ENCODE measurements around the gene FAM98B. TPM values are rescaled to one million over a fixed set of nuclear protein-coding genes. Genes with fewer than 3 reads are reported as not detected.

The FAM98B gene
- total RNA-seq, 4 donors from 2014 or later: 4.8 to 14.4 (median 9.7) TPM

GRCh38 chr15:38531509-38531908, 77.6 kb downstream of the FAM98B start:
- WGBS, 2 donors: 31 to 43% methylated on average over 4 of the region's 4 CpGs
- intact Hi-C loops (cut with DNase I; ENCODE audit: low total_unique reads): no loop called here
- no peak overlapping the region for H3K4me3 ChIP-seq (ENCODE audit: low read depth, poor library complexity, severe bottlenecking)
- no peak for TF ChIP-seq POLR2A (IDR thresholded peaks at IDR 0.05)
- TF ChIP-seq CTCF (IDR thresholded peaks at IDR 0.05): no peak
- peak in 1 of 2 donors; percentile 30 for DNase-seq (ENCODE audit: low spot score in 2 of 2)

- no peak for TF ChIP-seq POLR2A (IDR thresholded peaks at IDR 0.05)
- TF ChIP-seq CTCF (IDR thresholded peaks at IDR 0.05): no peak
- no peak overlapping the region for H3K4me3 ChIP-seq (ENCODE audit: low read depth, poor library complexity, severe bottlenecking)
- 86 to 93% methylated on average over 3 of the region's 3 CpGs for WGBS, 2 donors
- intact Hi-C loops (cut with DNase I; ENCODE audit: low total_unique reads): no loop called here
- DNase-seq (ENCODE audit: low spot score in 2 of 2): no peak
These were observed 78.8 kb downstream of the FAM98B start for GRCh38 chr15:38532728-38533127.

GRCh38 chr15:38533416-38533915, 79.5 kb downstream of the FAM98B start:
- no peak overlapping the region for H3K4me3 ChIP-seq (ENCODE audit: low read depth, poor library complexity, severe bottlenecking)
- DNase-seq (ENCODE audit: low spot score in 2 of 2): no peak
- intact Hi-C loops (cut with DNase I; ENCODE audit: low total_unique reads): no loop called here
- WGBS, 2 donors: 77 to 82% methylated on average over 6 of the region's 6 CpGs
- TF ChIP-seq CTCF (IDR thresholded peaks at IDR 0.05): no peak
- no peak for TF ChIP-seq POLR2A (IDR thresholded peaks at IDR 0.05)

- TF ChIP-seq POLR2A (IDR thresholded peaks at IDR 0.05): no peak
- no peak for TF ChIP-seq CTCF (IDR thresholded peaks at IDR 0.05)
- intact Hi-C loops (cut with DNase I; ENCODE audit: low total_unique reads): no loop called here
These were observed 80.0 kb downstream of the FAM98B start for GRCh38 chr15:38533926-38534325.

GRCh38 chr15:38534691-38535090, 80.8 kb downstream of the FAM98B start:
- WGBS, 2 donors: 67 to 76% methylated on average over 3 of the region's 3 CpGs
- no peak for DNase-seq (ENCODE audit: low spot score in 2 of 2)
- TF ChIP-seq POLR2A (IDR thresholded peaks at IDR 0.05): no peak
- no peak for TF ChIP-seq CTCF (IDR thresholded peaks at IDR 0.05)
- no peak overlapping the region for H3K4me3 ChIP-seq (ENCODE audit: low read depth, poor library complexity, severe bottlenecking)
- intact Hi-C loops (cut with DNase I; ENCODE audit: low total_unique reads): no loop called here

More at GRCh38 chr15:38533926-38534325, 80.0 kb downstream of the FAM98B start:
- no peak for DNase-seq (ENCODE audit: low spot score in 2 of 2)
- H3K4me3 ChIP-seq (ENCODE audit: low read depth, poor library complexity, severe bottlenecking): no peak overlapping the region

GRCh38 chr15:38535491-38536200, 81.7 kb downstream of the FAM98B start:
- no peak for TF ChIP-seq CTCF (IDR thresholded peaks at IDR 0.05)
- no peak for TF ChIP-seq POLR2A (IDR thresholded peaks at IDR 0.05)
- WGBS, 2 donors: 73 to 76% methylated on average over 8 of the region's 8 CpGs
- no peak for DNase-seq (ENCODE audit: low spot score in 2 of 2)
- intact Hi-C loops (cut with DNase I; ENCODE audit: low total_unique reads): no loop called here
- no peak overlapping the region for H3K4me3 ChIP-seq (ENCODE audit: low read depth, poor library complexity, severe bottlenecking)
